ENCODE measurements around the gene LENG9. TPM values are rescaled to one million over a fixed set of nuclear protein-coding genes. Genes with fewer than 3 reads are reported as not detected.

Gene LENG9
- total RNA-seq, 2 donors from 2014 or later, result 18.2 to 24.6 TPM

- H3K9me3 ChIP-seq, result no peaks in the 10 kb centered on the region
- no peak overlapping the region for H3K9ac ChIP-seq (ENCODE audit: low read depth in 2 of 2, low read length in 2 of 2)
- H3K27ac ChIP-seq, result no peak overlapping the region
- intact Hi-C loops (cut with DNase I), result no loop called here
- no peak for DNase-seq
- no peaks in the 10 kb centered on the region for H3K4me1 ChIP-seq
- no peak overlapping the region for H3K4me3 ChIP-seq
- peaks cover 23% of the 10 kb centered on the region for H3K27me3 ChIP-seq
- TF ChIP-seq, protein P1, sequence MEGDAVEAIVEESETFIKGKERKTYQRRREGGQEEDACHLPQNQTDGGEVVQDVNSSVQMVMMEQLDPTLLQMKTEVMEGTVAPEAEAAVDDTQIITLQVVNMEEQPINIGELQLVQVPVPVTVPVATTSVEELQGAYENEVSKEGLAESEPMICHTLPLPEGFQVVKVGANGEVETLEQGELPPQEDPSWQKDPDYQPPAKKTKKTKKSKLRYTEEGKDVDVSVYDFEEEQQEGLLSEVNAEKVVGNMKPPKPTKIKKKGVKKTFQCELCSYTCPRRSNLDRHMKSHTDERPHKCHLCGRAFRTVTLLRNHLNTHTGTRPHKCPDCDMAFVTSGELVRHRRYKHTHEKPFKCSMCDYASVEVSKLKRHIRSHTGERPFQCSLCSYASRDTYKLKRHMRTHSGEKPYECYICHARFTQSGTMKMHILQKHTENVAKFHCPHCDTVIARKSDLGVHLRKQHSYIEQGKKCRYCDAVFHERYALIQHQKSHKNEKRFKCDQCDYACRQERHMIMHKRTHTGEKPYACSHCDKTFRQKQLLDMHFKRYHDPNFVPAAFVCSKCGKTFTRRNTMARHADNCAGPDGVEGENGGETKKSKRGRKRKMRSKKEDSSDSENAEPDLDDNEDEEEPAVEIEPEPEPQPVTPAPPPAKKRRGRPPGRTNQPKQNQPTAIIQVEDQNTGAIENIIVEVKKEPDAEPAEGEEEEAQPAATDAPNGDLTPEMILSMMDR (IDR thresholded peaks at IDR 0.05), result no peak
- no peaks in the 10 kb centered on the region for H3K36me3 ChIP-seq
Observed at GRCh38 chr19:54414156-54414555, 49.4 kb downstream of the LENG9 start.

DNA sequence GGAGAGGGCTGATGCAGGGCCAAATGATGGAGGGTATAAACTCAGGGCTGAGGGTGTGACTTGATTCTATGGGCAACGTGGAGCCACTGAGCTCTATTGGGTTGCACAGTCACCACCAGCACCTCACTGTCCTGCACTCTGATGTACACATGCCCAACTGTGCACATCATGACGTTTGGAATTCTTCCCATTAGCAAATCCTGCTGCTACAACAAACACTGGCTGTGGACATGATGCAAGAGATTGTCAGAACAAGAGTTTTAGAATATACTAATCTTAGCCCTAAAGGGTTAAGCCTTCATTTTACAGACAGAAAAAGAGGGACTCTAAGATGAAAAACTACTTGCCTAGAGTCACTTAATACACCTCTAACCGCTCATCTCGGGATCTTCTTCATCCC is 50.7 kb downstream of the LENG9 start:
- Histone ChIP-seq H3K9ac (ENCODE audit: low read depth in 2 of 2, low read length in 2 of 2) (no peak overlapping the region), H3K9me3 (no peaks in the 10 kb centered on the region), H3K36me3 (no peaks in the 10 kb centered on the region), H3K27me3 (peaks cover 23% of the 10 kb centered on the region), H3K4me1 (no peaks in the 10 kb centered on the region), H3K27ac (no peak overlapping the region), H3K4me3 (no peak overlapping the region)
- TF ChIP-seq, protein P1 (IDR thresholded peaks at IDR 0.05), result no peak
- DNase-seq, result no peak
- intact Hi-C loops (cut with DNase I), result no loop called here

Other genes starting within 250 kb of the LENG9 start
- gene LILRB3, start 240.8 kb downstream of the LENG9 start, total RNA-seq, result 1 to 10 TPM in 1 of 2 donors, under 1 TPM in 1; 0.44 to 4.1 TPM
- gene LILRA6, start 221.0 kb downstream of the LENG9 start, total RNA-seq, result 1 to 10 TPM in 1 of 2 donors, under 1 TPM in 1; 0.54 to 2.3 TPM
- gene LILRB5, start 206.5 kb downstream of the LENG9 start, total RNA-seq, result 1 to 10 TPM; 2.2 to 8.6 TPM
- gene LILRB2, start 182.7 kb downstream of the LENG9 start, total RNA-seq, result 1 to 10 TPM; 1.3 to 5.3 TPM
- gene LILRA5, start 150.6 kb downstream of the LENG9 start, total RNA-seq, result 1 to 10 TPM in 1 of 2 donors, under 1 TPM in 1; 0.42 to 2.7 TPM
- not detected for gene LILRA4, start 124.6 kb downstream of the LENG9 start, total RNA-seq
- 1 to 10 TPM; 5.2 to 9.3 TPM for gene LAIR1, start 98.8 kb downstream of the LENG9 start, total RNA-seq
- 1 to 10 TPM in 1 of 2 donors, under 1 TPM in 1; 0.47 to 2.4 TPM for gene TTYH1, start 48.3 kb downstream of the LENG9 start, total RNA-seq
- 100 to 1,000 TPM in 1 of 2 donors, 10 to 100 TPM in 1; 80.2 to 154 TPM for gene LENG8, start 14.6 kb downstream of the LENG9 start, total RNA-seq
- gene CDC42EP5, start 9.5 kb upstream of the LENG9 start, total RNA-seq, result 100 to 1,000 TPM; 444 to 601 TPM
- under 1 TPM in 1 of 2 donors, not detected in 1; 0.37 TPM for gene LAIR2, start 39.1 kb upstream of the LENG9 start, total RNA-seq
- gene LILRA2, start 110.0 kb upstream of the LENG9 start, total RNA-seq, result under 1 TPM; 0.35 to 0.85 TPM
- gene LILRA1, start 129.9 kb upstream of the LENG9 start, total RNA-seq, result under 1 TPM; 0.15 to 0.50 TPM
- gene LILRB1, start 166.7 kb upstream of the LENG9 start, total RNA-seq, result 1 to 10 TPM; 2.1 to 3.6 TPM
- gene LILRB4, start 199.2 kb upstream of the LENG9 start, total RNA-seq, result 1 to 10 TPM; 1.4 to 2.8 TPM